Mesenchymal stem cell (in vitro differentiated cells and primary cell): Measurements from ENCODE around the gene TMEM35A.

ENCODE experiments used
- DNase-seq: peaks from one replicate; pipeline ENCODE4 v3.0.0-alpha.2; 2013
- H2AFZ ChIP-seq: one replicate; pipeline ENCODE4 v1.6.1; 2013; ENCODE audit warnings: low read depth, mild to moderate bottlenecking, control low read depth, inconsistent platforms, low read length, moderate library complexity
- H2AK5ac ChIP-seq: 2 replicates; pipeline ENCODE4 v1.6.1; 2013; ENCODE audit warnings: low read length, moderate library complexity, mild to moderate bottlenecking, inconsistent platforms; ENCODE audit not compliant: severe bottlenecking
- H2BK120ac ChIP-seq: one replicate; pipeline ENCODE4 v1.6.1; 2013; ENCODE audit warnings: low read depth, mild to moderate bottlenecking, inconsistent platforms, low read length, moderate library complexity
- H2BK12ac ChIP-seq, 2 experiments: one replicate each; pipeline ENCODE4 v1.6.1; 2013; ENCODE audit warnings: inconsistent platforms in 2 of 2, low read length in 2 of 2, mild to moderate bottlenecking in 2 of 2, moderate library complexity in 2 of 2, control low read depth in 1 of 2
- H2BK15ac ChIP-seq: one replicate; pipeline ENCODE4 v1.6.1; 2013; ENCODE audit warnings: mild to moderate bottlenecking, low read depth, inconsistent platforms; ENCODE audit not compliant: poor library complexity, severe bottlenecking
- H2BK5ac ChIP-seq: 2 replicates; pipeline ENCODE4 v1.6.1; 2013; ENCODE audit warnings: low read depth, mild to moderate bottlenecking, low read length, control low read depth, inconsistent platforms; ENCODE audit not compliant: poor library complexity, severe bottlenecking
- H3K14ac ChIP-seq, 2 experiments: one replicate each; pipeline ENCODE4 v1.6.1; 2013; ENCODE audit warnings: inconsistent platforms in 2 of 2, low read length in 2 of 2, control low read depth in 1 of 2, mild to moderate bottlenecking in 1 of 2, moderate library complexity in 1 of 2
- H3K18ac ChIP-seq, 2 experiments: one replicate each; pipeline ENCODE4 v1.6.1; 2013; ENCODE audit warnings: inconsistent platforms in 2 of 2, low read length in 2 of 2, control low read depth in 1 of 2, low read depth in 1 of 2, mild to moderate bottlenecking in 1 of 2
- H3K23ac ChIP-seq, 2 experiments: one replicate each; pipeline ENCODE4 v1.6.1; 2013; ENCODE audit warnings: inconsistent platforms in 2 of 2, low read length in 2 of 2, mild to moderate bottlenecking in 2 of 2, moderate library complexity in 2 of 2, control low read depth in 1 of 2
- H3K27ac ChIP-seq: 2 replicates; pipeline ENCODE4 v1.5.1; 2013; ENCODE audit warnings: mild to moderate bottlenecking, moderate library complexity, low read length, control low read depth, inconsistent platforms; ENCODE audit not compliant: poor library complexity, severe bottlenecking
- H3K27me3 ChIP-seq, 2 experiments: 2 replicates each; pipeline versions ENCODE4 v1.6.1 to v1.7.0; 2013; ENCODE audit warnings: low read length in 2 of 2, mild to moderate bottlenecking in 2 of 2, moderate library complexity in 2 of 2, control low read depth in 1 of 2, inconsistent platforms in 1 of 2; ENCODE audit not compliant: control insufficient read depth in 1 of 2, insufficient read depth in 1 of 2
- H3K36me3 ChIP-seq, 2 experiments: 2 replicates each; pipeline versions ENCODE4 v1.6.1 to v1.7.0; 2013; ENCODE audit warnings: low read length in 2 of 2, control low read depth in 1 of 2, inconsistent platforms in 1 of 2, low read depth in 1 of 2, mild to moderate bottlenecking in 1 of 2; ENCODE audit not compliant: insufficient read depth in 2 of 2, control insufficient read depth in 1 of 2
- H3K4ac ChIP-seq, 2 experiments: one replicate each; pipeline ENCODE4 v1.6.1; 2013; ENCODE audit warnings: inconsistent platforms in 2 of 2, low read length in 2 of 2, mild to moderate bottlenecking in 2 of 2, moderate library complexity in 2 of 2, control low read depth in 1 of 2, low read depth in 1 of 2
- H3K4me1 ChIP-seq: 2 replicates; pipeline ENCODE4 v1.6.1; 2013; ENCODE audit warnings: low read depth, low read length, control low read depth; ENCODE audit not compliant: control insufficient read depth, insufficient read depth
- H3K4me2 ChIP-seq: 2 replicates; pipeline ENCODE4 v1.6.1; 2013; ENCODE audit warnings: low read length, mild to moderate bottlenecking, inconsistent platforms; ENCODE audit not compliant: poor library complexity, severe bottlenecking
- H3K4me3 ChIP-seq, 2 experiments: 2 replicates each; pipeline versions ENCODE4 v1.5.1 to v1.7.0; 2013; ENCODE audit warnings: low read length in 2 of 2, mild to moderate bottlenecking in 2 of 2, control low read depth in 1 of 2, low read depth in 1 of 2; ENCODE audit not compliant: insufficient read depth in 1 of 2
- H3K79me1 ChIP-seq: replicated peaks from 2 replicates; pipeline ENCODE4 v1.6.1; 2013; ENCODE audit warnings: mild to moderate bottlenecking, control low read depth, low read length, inconsistent platforms; ENCODE audit not compliant: poor library complexity, severe bottlenecking
- H3K9ac ChIP-seq: 2 replicates; pipeline ENCODE4 v1.7.0; 2013; ENCODE audit warnings: mild to moderate bottlenecking, low read length, moderate library complexity
- H3K9me3 ChIP-seq: 2 replicates; pipeline ENCODE4 v1.7.0; 2013; ENCODE audit warnings: mild to moderate bottlenecking, low read length; ENCODE audit not compliant: control insufficient read depth
- H4K8ac ChIP-seq: one replicate; pipeline ENCODE4 v1.6.1; 2013; ENCODE audit warnings: inconsistent platforms, mild to moderate bottlenecking, low read length, moderate library complexity
- H4K91ac ChIP-seq: one replicate; pipeline ENCODE4 v1.6.1; 2013; ENCODE audit warnings: mild to moderate bottlenecking, low read length, inconsistent platforms
- WGBS: methylation state at CpG from one replicate; pipeline ENCODE4 v1.1.7; 2013; ENCODE audit warnings: mixed read lengths; 5-methylcytosine and 5-hydroxymethylcytosine counted together

The TMEM35A gene

DNA sequence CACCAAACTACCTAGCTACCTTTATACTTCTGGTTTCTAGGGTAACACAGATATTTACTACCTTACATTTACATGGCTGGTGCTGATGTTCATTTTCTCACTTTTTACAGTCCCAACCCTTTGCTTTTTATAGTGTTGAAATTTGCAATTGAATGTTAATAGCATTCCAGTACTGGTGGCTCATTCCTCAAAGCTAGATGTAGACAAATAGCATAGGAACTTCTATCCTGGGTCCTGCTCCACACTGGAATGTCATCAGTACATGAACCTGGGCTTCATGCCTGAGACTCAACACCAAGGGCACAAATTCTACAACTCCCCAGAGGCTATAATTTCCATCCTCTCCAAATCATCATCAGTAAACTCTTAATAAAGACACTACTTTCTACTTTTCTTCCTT, 16.5 kb upstream of the TMEM35A start:
- H2AFZ ChIP-seq: no peak overlapping the region

GRCh38 chrX:101071582-101071981, 7.1 kb upstream of the TMEM35A start:
- H2BK5ac ChIP-seq: no peak overlapping the region
- WGBS: 100% methylated on average over 1 of the region's 3 CpGs

More for the DNA sequence above, 16.5 kb upstream of the TMEM35A start:
- Histone ChIP-seq H4K91ac (no peak overlapping the region), H2BK120ac (no peak overlapping the region), H3K23ac (no peak overlapping the region), H4K8ac (no peak overlapping the region), H3K18ac (no peak overlapping the region), H3K4me3 (no peak overlapping the region), H2BK5ac (no peak overlapping the region), H3K4me1 (no peaks in the 10 kb centered on the region), H3K36me3 (no peaks in the 10 kb centered on the region), H3K27ac (no peak overlapping the region), H3K27me3 (no peaks in the 10 kb centered on the region), H3K14ac (no peak overlapping the region), H3K4ac (no peak overlapping the region), H3K79me1 (no peaks in the 10 kb centered on the region), H3K9me3 (no peaks in the 10 kb centered on the region), H2AK5ac (no peak overlapping the region), H2BK12ac (no peak overlapping the region), H2BK15ac (no peak overlapping the region), H3K4me2 (no peak overlapping the region), H3K9ac (no peak overlapping the region)
- DNase-seq: no peak

GRCh38 chrX:101079736-101080270, 1.1 kb downstream of the TMEM35A start:
- Histone ChIP-seq H2BK12ac (no peak overlapping the region), H2AK5ac (no peak overlapping the region), H2BK15ac (no peak overlapping the region), H3K36me3 (no peaks in the 10 kb centered on the region), H2AFZ (no peak overlapping the region), H3K4me3 (peak overlapping the region in 1 of 2 experiments; percentile 84), H2BK120ac (no peak overlapping the region), H2BK5ac (no peak overlapping the region), H3K79me1 (no peaks in the 10 kb centered on the region), H3K14ac (no peak overlapping the region), H3K18ac (no peak overlapping the region), H3K4ac (no peak overlapping the region), H3K27ac (no peak overlapping the region), H3K23ac (no peak overlapping the region), H3K9me3 (no peaks in the 10 kb centered on the region), H3K27me3 (peaks cover 4% of the 10 kb centered on the region in 2 experiments), H3K4me1 (no peaks in the 10 kb centered on the region), H3K9ac (peak overlapping the region; percentile 78), H4K8ac (no peak overlapping the region), H4K91ac (no peak overlapping the region), H3K4me2 (no peak overlapping the region)
- WGBS: 92% methylated on average over 1 of the region's 8 CpGs
- DNase-seq: no peak

More at GRCh38 chrX:101071582-101071981, 7.1 kb upstream of the TMEM35A start:
- H3K4me2 ChIP-seq: no peak overlapping the region
- H3K14ac ChIP-seq: no peak overlapping the region
- H3K27ac ChIP-seq: no peak overlapping the region
- H4K8ac ChIP-seq: no peak overlapping the region
- no peak overlapping the region for H3K9ac ChIP-seq
- no peak overlapping the region for H2BK120ac ChIP-seq
- H3K79me1 ChIP-seq: no peaks in the 10 kb centered on the region
- H4K91ac ChIP-seq: no peak overlapping the region
- no peaks in the 10 kb centered on the region for H3K9me3 ChIP-seq
- H3K23ac ChIP-seq: no peak overlapping the region
- no peaks in the 10 kb centered on the region for H3K4me1 ChIP-seq
- no peak overlapping the region for H3K4me3 ChIP-seq
- no peak for DNase-seq
- H2AK5ac ChIP-seq: no peak overlapping the region
- no peaks in the 10 kb centered on the region for H3K36me3 ChIP-seq
- no peak overlapping the region for H2BK15ac ChIP-seq
- no peak overlapping the region for H2BK12ac ChIP-seq
- H3K4ac ChIP-seq: no peak overlapping the region
- H2AFZ ChIP-seq: no peak overlapping the region
- H3K18ac ChIP-seq: no peak overlapping the region
- H3K27me3 ChIP-seq: no peaks in the 10 kb centered on the region

DNA sequence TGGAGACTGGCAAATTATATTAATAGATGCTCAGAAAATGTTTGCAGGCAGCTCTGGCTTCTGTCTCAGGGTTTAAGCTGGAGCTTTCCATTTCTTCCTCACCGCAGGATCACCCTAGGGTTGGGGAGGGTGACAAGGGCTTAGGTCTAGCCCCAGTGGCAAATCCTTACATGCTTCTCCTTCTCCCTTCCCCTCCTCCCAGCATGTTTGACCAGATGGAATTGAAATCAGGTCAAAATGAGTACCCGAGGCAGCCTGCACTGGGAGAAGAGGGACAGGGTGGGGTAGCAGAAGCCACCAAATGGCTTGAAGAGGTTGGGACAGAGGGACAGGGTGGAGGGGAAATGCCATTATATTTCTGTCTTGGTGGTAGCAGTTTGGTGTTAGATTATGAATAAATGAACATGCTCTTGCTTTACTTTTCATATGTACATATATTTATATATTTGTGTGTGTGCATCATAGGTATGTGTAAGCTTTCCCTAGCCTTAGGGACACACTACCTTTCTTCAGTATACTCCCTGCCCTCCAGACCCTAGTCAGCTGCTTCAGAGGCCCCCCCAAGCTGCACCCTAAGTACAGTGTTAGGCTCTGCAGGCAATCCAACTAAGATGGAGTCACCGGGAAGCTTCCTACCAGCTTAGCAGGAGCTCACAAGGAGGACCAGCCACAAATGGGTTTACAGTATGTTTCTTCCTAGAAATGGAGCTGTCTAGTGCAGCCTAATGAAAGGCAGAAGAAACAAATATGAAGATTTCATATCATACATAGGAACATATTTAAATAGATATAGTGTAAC, 1.8 kb downstream of the TMEM35A start:
- WGBS: no CpG with 5 or more reads among the region's 3 CpGs
- no peak for DNase-seq
- H3K79me1 ChIP-seq: no peaks in the 10 kb centered on the region

More for the DNA sequence above, 1.8 kb downstream of the TMEM35A start:
- Histone ChIP-seq H2BK5ac (no peak overlapping the region), H3K14ac (no peak overlapping the region), H3K36me3 (no peaks in the 10 kb centered on the region), H3K23ac (no peak overlapping the region), H2BK120ac (no peak overlapping the region), H3K4me2 (no peak overlapping the region), H2AK5ac (no peak overlapping the region), H3K18ac (no peak overlapping the region), H3K4ac (no peak overlapping the region), H3K9me3 (no peaks in the 10 kb centered on the region), H3K27ac (no peak overlapping the region), H3K27me3 (peaks cover 4% of the 10 kb centered on the region in 2 experiments), H3K9ac (peak overlapping the region; percentile 78), H2AFZ (no peak overlapping the region), H3K4me3 (peak overlapping the region in 1 of 2 experiments; percentile 84), H3K4me1 (no peaks in the 10 kb centered on the region), H2BK15ac (no peak overlapping the region), H4K8ac (no peak overlapping the region), H2BK12ac (no peak overlapping the region), H4K91ac (no peak overlapping the region)
